ENCODE data around the gene MDM1. TPM values are rescaled to one million over a fixed set of nuclear protein-coding genes. Genes with fewer than 3 reads are reported as not detected.

MDM1 gene
- total RNA-seq, 1 experiment from 2014 or later = 10.0 TPM

DNA sequence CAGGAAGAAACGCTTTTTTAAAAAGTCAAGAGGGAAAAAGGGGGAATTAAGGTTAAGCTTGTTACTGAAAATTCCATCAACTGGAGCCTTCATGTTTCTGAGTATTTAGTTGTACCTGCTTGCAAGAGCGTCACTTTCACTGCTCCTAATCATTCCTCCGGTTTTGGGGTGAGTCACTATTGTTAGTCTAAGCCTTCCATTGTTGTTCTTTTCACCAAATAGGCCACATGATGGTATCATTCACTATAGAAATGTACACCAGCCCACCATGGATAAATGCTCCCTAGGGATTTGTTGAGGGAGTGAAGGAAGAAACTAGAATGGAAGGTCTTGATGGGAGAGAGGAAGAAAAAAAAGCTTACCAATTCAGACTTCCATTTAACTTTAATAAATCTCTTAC, 81.7 kb downstream of the MDM1 start:
- Histone ChIP-seq H3K27me3 (ENCODE audit: insufficient read depth, low read length) (no peaks in the 10 kb centered on the region), H3K36me3 (ENCODE audit: control insufficient read depth in 1 of 2, insufficient read depth in 2 of 2, low read length in 2 of 2) (no peaks in the 10 kb centered on the region), H3K4me1 (ENCODE audit: control insufficient read depth in 1 of 2, insufficient read depth in 2 of 2, low read length in 2 of 2) (no peaks in the 10 kb centered on the region), H2AFZ (ENCODE audit: low read depth, low read length, poor library complexity, severe bottlenecking) (no peak overlapping the region), H4K20me1 (ENCODE audit: insufficient read depth) (no peaks in the 10 kb centered on the region), H3K79me2 (ENCODE audit: insufficient read depth, low read length) (no peaks in the 10 kb centered on the region), H3K9ac (ENCODE audit: low read length) (no peak overlapping the region), H3K4me2 (ENCODE audit: low read length) (no peak overlapping the region), H3K4me3 (replicated peaks in 1 of 2; ENCODE audit: low read depth in 1 of 2, low read length in 2 of 2) (no peak overlapping the region), H3K9me2 (ENCODE audit: insufficient read depth) (no peaks in the 10 kb centered on the region), H3K9me3 (ENCODE audit: control insufficient read depth in 1 of 2, insufficient read depth in 1 of 2, low read depth in 1 of 2, low read length in 2 of 2) (no peaks in the 10 kb centered on the region), H3K27ac (ENCODE audit: low read depth, low read length) (no peak overlapping the region)
- no TSS peak for BruUV-seq (replicated peaks)
- ChIA-PET RAD21 (ENCODE audit: low non-redundant PET in 1 of 2, low total read pairs in 2 of 2, uncharacterized antibody in 2 of 2, unreplicated experiment in 2 of 2) (no interaction called here), CTCF (no interaction called here), POLR2A (no interaction called here)
- DNase-seq (ENCODE audit: low read depth, low spot score) (no peak), ATAC-seq (no peak)
- no peak for TF ChIP-seq ZFX (IDR thresholded peaks at IDR 0.05)
- TF ChIP-seq, protein P1, sequence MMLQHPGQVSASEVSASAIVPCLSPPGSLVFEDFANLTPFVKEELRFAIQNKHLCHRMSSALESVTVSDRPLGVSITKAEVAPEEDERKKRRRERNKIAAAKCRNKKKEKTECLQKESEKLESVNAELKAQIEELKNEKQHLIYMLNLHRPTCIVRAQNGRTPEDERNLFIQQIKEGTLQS (IDR thresholded peaks at IDR 0.05) = no peak
- intact Hi-C loops (cut with micrococcal nuclease) = no loop called here

DNA sequence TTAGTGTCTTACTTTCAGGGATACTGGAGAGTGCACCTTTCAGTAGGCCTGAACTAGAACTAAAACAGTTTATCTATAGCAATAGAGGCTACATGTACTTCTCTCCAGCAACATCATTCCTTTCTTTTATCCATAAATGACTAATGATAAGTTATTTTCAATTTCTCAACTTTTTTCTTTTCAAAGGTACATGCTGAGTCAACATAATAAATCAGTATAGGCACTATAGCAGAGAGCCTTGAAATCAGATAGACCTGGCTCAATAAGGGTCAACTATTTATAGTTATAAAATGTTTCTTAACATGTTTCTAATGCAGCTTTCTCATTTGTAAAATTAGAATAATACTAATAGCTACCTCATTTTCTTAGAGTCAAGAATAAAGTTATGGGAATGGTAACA, 84.4 kb downstream of the MDM1 start:
- H4K20me1 ChIP-seq (ENCODE audit: insufficient read depth) = no peaks in the 10 kb centered on the region
- TF ChIP-seq, protein P2, sequence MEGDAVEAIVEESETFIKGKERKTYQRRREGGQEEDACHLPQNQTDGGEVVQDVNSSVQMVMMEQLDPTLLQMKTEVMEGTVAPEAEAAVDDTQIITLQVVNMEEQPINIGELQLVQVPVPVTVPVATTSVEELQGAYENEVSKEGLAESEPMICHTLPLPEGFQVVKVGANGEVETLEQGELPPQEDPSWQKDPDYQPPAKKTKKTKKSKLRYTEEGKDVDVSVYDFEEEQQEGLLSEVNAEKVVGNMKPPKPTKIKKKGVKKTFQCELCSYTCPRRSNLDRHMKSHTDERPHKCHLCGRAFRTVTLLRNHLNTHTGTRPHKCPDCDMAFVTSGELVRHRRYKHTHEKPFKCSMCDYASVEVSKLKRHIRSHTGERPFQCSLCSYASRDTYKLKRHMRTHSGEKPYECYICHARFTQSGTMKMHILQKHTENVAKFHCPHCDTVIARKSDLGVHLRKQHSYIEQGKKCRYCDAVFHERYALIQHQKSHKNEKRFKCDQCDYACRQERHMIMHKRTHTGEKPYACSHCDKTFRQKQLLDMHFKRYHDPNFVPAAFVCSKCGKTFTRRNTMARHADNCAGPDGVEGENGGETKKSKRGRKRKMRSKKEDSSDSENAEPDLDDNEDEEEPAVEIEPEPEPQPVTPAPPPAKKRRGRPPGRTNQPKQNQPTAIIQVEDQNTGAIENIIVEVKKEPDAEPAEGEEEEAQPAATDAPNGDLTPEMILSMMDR (IDR thresholded peaks at IDR 0.05 in 2 of 3, conservative IDR thresholded peaks at IDR 0.05 in 1 of 3; ENCODE audit: borderline replicate concordance in 1 of 3, insufficient read depth in 1 of 3, low read depth in 2 of 3, low read length in 2 of 3) = no peak
- TF ChIP-seq POLR2A (IDR thresholded peaks at IDR 0.05; ENCODE audit: borderline replicate concordance, extremely low read depth, insufficient read depth, insufficient read length) = no peak
- no peak for TF ChIP-seq SRF (IDR thresholded peaks at IDR 0.05; ENCODE audit: low read depth)
- no peak for TF ChIP-seq YY1 (IDR thresholded peaks at IDR 0.05; ENCODE audit: extremely low read depth, insufficient replicate concordance, low read depth, low read length)
- TF ChIP-seq EZH2 (IDR thresholded peaks at IDR 0.05) = no peak
- TF ChIP-seq JUND (IDR thresholded peaks at IDR 0.05) = no peak
- TF ChIP-seq ZFX (IDR thresholded peaks at IDR 0.05) = no peak
- no peak for TF ChIP-seq EGR1 (IDR thresholded peaks at IDR 0.05; ENCODE audit: low read depth)
- TF ChIP-seq ELF1 (IDR thresholded peaks at IDR 0.05; ENCODE audit: borderline replicate concordance, low read depth) = no peak
- TF ChIP-seq POLR2AphosphoS5 (IDR thresholded peaks at IDR 0.05; ENCODE audit: low read depth, low read length) = no peak
- no peak for TF ChIP-seq SIN3A (IDR thresholded peaks at IDR 0.05; ENCODE audit: low read depth)
- no peak for TF ChIP-seq CEBPB (IDR thresholded peaks at IDR 0.05; ENCODE audit: low read depth)
- POLR2A ChIA-PET = no interaction called here
- no peaks in the 10 kb centered on the region for H3K27me3 ChIP-seq (ENCODE audit: insufficient read depth, low read length)
- CTCF ChIA-PET = no interaction called here
- H3K4me3 ChIP-seq (replicated peaks in 1 of 2; ENCODE audit: low read depth in 1 of 2, low read length in 2 of 2) = no peak overlapping the region
- no peaks in the 10 kb centered on the region for H3K4me1 ChIP-seq (ENCODE audit: control insufficient read depth in 1 of 2, insufficient read depth in 2 of 2, low read length in 2 of 2)
- no peaks in the 10 kb centered on the region for H3K9me3 ChIP-seq (ENCODE audit: control insufficient read depth in 1 of 2, insufficient read depth in 1 of 2, low read depth in 1 of 2, low read length in 2 of 2)
- ATAC-seq (no peak), DNase-seq (ENCODE audit: low read depth, low spot score) (no peak)
- RAD21 ChIA-PET (ENCODE audit: low non-redundant PET in 1 of 2, low total read pairs in 2 of 2, uncharacterized antibody in 2 of 2, unreplicated experiment in 2 of 2) = no interaction called here
- intact Hi-C loops (cut with micrococcal nuclease) = no loop called here
- H3K36me3 ChIP-seq (ENCODE audit: control insufficient read depth in 1 of 2, insufficient read depth in 2 of 2, low read length in 2 of 2) = no peaks in the 10 kb centered on the region
- H3K9me2 ChIP-seq (ENCODE audit: insufficient read depth) = no peaks in the 10 kb centered on the region
- H2AFZ ChIP-seq (ENCODE audit: low read depth, low read length, poor library complexity, severe bottlenecking) = no peak overlapping the region
- no TSS peak for BruUV-seq (replicated peaks)
- no peak overlapping the region for H3K4me2 ChIP-seq (ENCODE audit: low read length)
- H3K9ac ChIP-seq (ENCODE audit: low read length) = no peak overlapping the region
- H3K27ac ChIP-seq (ENCODE audit: low read depth, low read length) = no peak overlapping the region
- no peaks in the 10 kb centered on the region for H3K79me2 ChIP-seq (ENCODE audit: insufficient read depth, low read length)
